ENCODE data around the gene LRP1B. TPM values are rescaled to one million over a fixed set of nuclear protein-coding genes. Genes with fewer than 3 reads are reported as not detected.

LRP1B gene
- polyA plus RNA-seq, 1 donor from 2014 or later, result 12.7 TPM

DNA sequence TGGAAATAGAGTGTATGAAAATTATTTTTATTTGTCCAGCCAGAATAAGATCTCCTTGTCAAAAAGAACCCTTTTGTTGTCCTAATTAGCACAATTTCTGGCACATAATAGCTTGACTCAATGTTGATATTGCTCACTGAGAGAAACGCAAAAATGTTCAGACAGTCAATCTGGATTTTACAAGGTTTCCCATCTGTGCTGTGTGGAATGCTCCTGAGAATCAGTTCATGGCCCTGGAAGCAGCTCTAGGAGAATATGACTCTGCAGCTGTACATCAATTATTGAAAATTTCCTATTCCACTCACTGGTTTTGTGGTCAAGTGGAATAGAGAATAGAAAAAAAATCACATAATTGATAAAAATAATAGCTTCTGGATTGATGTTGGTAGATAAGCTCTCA lies 1767.7 kb downstream of the LRP1B start:
- Histone ChIP-seq H3F3A (ENCODE audit: insufficient read depth, low read length, poor library complexity, severe bottlenecking) (no peaks in the 10 kb centered on the region), H3K9me2 (ENCODE audit: insufficient read depth, low read length) (no peaks in the 10 kb centered on the region), H3K4me3 (ENCODE audit: low read length) (no peak overlapping the region), H3K36me3 (ENCODE audit: insufficient read depth, low read length) (no peaks in the 10 kb centered on the region), H3K27me3 (ENCODE audit: insufficient read depth, low read depth, low read length) (no peaks in the 10 kb centered on the region), H4K20me1 (ENCODE audit: insufficient read depth) (no peaks in the 10 kb centered on the region), H3K79me2 (replicated peaks; ENCODE audit: insufficient read depth, low read length) (no peaks in the 10 kb centered on the region), H3K9me3 (ENCODE audit: low read length) (no peaks in the 10 kb centered on the region), H2AFZ (ENCODE audit: low read depth, low read length) (no peak overlapping the region), H3K27ac (ENCODE audit: low read length) (no peak overlapping the region), H3K4me2 (ENCODE audit: low read length) (no peak overlapping the region), H3K9ac (ENCODE audit: low read length) (no peak overlapping the region)
- TF ChIP-seq POLR2AphosphoS5 (IDR thresholded peaks at IDR 0.05) (no peak), RAD21 (conservative IDR thresholded peaks at IDR 0.05) (no peak), CTCF (IDR thresholded peaks at IDR 0.05; ENCODE audit: poor library complexity, severe bottlenecking) (no peak), TAF1 (IDR thresholded peaks at IDR 0.05; ENCODE audit: low read depth) (no peak), EP300 (conservative IDR thresholded peaks at IDR 0.05; ENCODE audit: poor library complexity, severe bottlenecking) (no peak), MXI1 (conservative IDR thresholded peaks at IDR 0.05; ENCODE audit: poor library complexity, severe bottlenecking) (no peak), SMC3 (conservative IDR thresholded peaks at IDR 0.05; ENCODE audit: poor library complexity) (no peak), EZH2 (IDR thresholded peaks at IDR 0.05; ENCODE audit: borderline replicate concordance, insufficient read depth, low read length, poor library complexity, severe bottlenecking) (no peak), REST (IDR thresholded peaks at IDR 0.05; ENCODE audit: borderline replicate concordance) (no peak)

DNA sequence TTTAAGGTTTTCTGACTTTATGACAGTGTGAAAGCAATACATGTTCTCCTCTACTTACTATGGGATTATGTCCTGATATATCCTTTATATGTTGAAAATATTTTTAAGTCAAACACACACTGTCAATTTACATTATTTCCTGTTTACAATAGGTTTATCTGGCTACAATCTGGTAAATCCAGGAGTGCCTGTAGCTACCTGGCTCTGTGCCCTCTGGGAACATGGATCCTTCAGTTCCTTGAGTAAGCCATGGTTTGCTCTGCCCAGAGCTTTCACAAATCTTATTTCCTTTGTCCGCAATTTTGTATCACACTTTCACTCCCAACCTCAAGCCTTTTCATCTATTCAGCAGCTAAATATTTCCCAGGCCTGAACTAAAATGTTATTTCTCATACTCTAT lies 1768.5 kb downstream of the LRP1B start:
- H3K36me3 ChIP-seq (ENCODE audit: insufficient read depth, low read length), result no peaks in the 10 kb centered on the region
- no peak overlapping the region for H3K4me3 ChIP-seq (ENCODE audit: low read length)
- H3K9me3 ChIP-seq (ENCODE audit: low read length), result no peaks in the 10 kb centered on the region
- H3K4me2 ChIP-seq (ENCODE audit: low read length), result no peak overlapping the region
- no peak overlapping the region for H2AFZ ChIP-seq (ENCODE audit: low read depth, low read length)
- no peaks in the 10 kb centered on the region for H3F3A ChIP-seq (ENCODE audit: insufficient read depth, low read length, poor library complexity, severe bottlenecking)
- no peaks in the 10 kb centered on the region for H3K79me2 ChIP-seq (replicated peaks; ENCODE audit: insufficient read depth, low read length)
- no peak overlapping the region for H3K9ac ChIP-seq (ENCODE audit: low read length)
- no peaks in the 10 kb centered on the region for H3K9me2 ChIP-seq (ENCODE audit: insufficient read depth, low read length)
- no peaks in the 10 kb centered on the region for H3K27me3 ChIP-seq (ENCODE audit: insufficient read depth, low read depth, low read length)
- TF ChIP-seq MXI1 (conservative IDR thresholded peaks at IDR 0.05; ENCODE audit: poor library complexity, severe bottlenecking) (no peak), EP300 (conservative IDR thresholded peaks at IDR 0.05; ENCODE audit: poor library complexity, severe bottlenecking) (no peak), EZH2 (IDR thresholded peaks at IDR 0.05; ENCODE audit: borderline replicate concordance, insufficient read depth, low read length, poor library complexity, severe bottlenecking) (no peak), POLR2AphosphoS5 (IDR thresholded peaks at IDR 0.05) (no peak), CTCF (IDR thresholded peaks at IDR 0.05; ENCODE audit: poor library complexity, severe bottlenecking) (no peak), REST (IDR thresholded peaks at IDR 0.05; ENCODE audit: borderline replicate concordance) (no peak), RAD21 (conservative IDR thresholded peaks at IDR 0.05) (no peak), SMC3 (conservative IDR thresholded peaks at IDR 0.05; ENCODE audit: poor library complexity) (no peak), TAF1 (IDR thresholded peaks at IDR 0.05; ENCODE audit: low read depth) (no peak)
- H3K27ac ChIP-seq (ENCODE audit: low read length), result no peak overlapping the region
- H4K20me1 ChIP-seq (ENCODE audit: insufficient read depth), result no peaks in the 10 kb centered on the region

Measured in neural cell (in vitro differentiated cells).